HEK293T (cell line): ENCODE data around the gene FBXO11.

Experiments used
- FOXM1 ChIP-seq: fragments of 450-650 bp; IDR thresholded peaks from 2 replicates; pipeline ENCODE4 v1.6.1; 2017; ENCODE audit warnings: mild to moderate bottlenecking, borderline replicate concordance
- SP1 ChIP-seq: fragments of 450-650 bp; IDR thresholded peaks from 2 replicates; pipeline ENCODE4 v1.6.1; 2017
- TF ChIP-seq, protein P1 (sequence below): fragments of 450-650 bp; IDR thresholded peaks from 2 replicates; pipeline ENCODE4 v1.6.1; 2016

DNA sequence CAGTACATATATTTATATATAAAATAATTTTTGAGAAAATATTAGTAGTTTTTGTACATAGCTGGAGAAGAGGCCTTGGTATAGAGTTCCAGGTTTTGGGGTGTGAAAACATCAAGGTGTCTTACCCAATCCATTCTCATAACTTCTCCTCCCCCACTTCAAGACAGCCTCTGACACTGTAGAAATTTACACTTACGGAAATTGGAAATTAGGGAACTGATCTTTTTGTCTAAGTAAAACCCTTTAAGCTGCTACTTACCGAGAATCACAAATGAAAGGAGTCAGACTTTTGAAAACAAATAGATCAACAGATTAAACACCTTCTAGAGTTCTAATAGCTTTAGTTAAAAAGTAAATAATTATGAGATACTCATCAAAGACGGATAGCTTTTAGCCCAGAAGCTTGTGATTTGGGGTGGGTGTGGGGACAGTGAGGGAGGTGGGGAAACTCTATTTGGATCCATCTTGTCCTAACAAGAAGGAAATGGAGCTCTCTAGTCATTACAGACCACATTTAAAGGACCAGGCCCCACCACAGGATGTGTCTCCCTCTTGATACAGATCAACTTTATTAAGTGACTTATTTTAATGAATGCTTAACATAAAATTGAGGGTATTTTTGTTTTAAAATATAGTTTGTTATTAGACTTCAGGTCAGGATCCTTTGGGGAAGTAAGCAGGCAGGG is 11.1 kb upstream of the FBXO11 start:
- TF ChIP-seq SP1: no peak
- no peak for TF ChIP-seq FOXM1
- TF ChIP-seq, protein P1, sequence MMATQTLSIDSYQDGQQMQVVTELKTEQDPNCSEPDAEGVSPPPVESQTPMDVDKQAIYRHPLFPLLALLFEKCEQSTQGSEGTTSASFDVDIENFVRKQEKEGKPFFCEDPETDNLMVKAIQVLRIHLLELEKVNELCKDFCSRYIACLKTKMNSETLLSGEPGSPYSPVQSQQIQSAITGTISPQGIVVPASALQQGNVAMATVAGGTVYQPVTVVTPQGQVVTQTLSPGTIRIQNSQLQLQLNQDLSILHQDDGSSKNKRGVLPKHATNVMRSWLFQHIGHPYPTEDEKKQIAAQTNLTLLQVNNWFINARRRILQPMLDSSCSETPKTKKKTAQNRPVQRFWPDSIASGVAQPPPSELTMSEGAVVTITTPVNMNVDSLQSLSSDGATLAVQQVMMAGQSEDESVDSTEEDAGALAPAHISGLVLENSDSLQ: no peak
